Left lung (tissue), 10 donors: Measurements from ENCODE around the gene FCAMR. TPM values are rescaled to one million over a fixed set of nuclear protein-coding genes. Genes with fewer than 3 reads are reported as not detected.
A peak's percentile ranks its signal among the peaks of the same experiment; 100 is the strongest.

Experiments
- ATAC-seq: fragments of 200-7000 bp; cut with Tn5 transposase; one replicate; pipeline ENCODE4 v1.9.1; 2020; ENCODE audit warnings: moderate library complexity
- DNase-seq, 4 donors: peaks; one replicate each; pipeline ENCODE4 v3.0.0-alpha.2; 2013 to 2020
- H3K27ac ChIP-seq, 2 donors: fragments of 200-600 bp; sonication (generic) in 1 of 2; one replicate each; pipeline versions ENCODE4 v1.5.0 to v1.8.0; 2020 to 2021
- H3K27me3 ChIP-seq, 2 donors: fragments of 200-600 bp; sonication (generic) in 1 of 2; one replicate each; pipeline versions ENCODE4 v1.5.0 to v1.8.0; 2020 to 2021
- H3K36me3 ChIP-seq, 2 donors: fragments of 200-600 bp; sonication (generic) in 1 of 2; one replicate each; pipeline versions ENCODE4 v1.5.0 to v1.8.0; 2020 to 2021
- H3K4me1 ChIP-seq, 2 donors: fragments of 200-600 bp; one replicate each; pipeline ENCODE4 v1.8.0; 2021
- H3K4me3 ChIP-seq, 2 donors: fragments of 200-600 bp; sonication (generic) in 1 of 2; one replicate each; pipeline versions ENCODE4 v1.5.0 to v1.8.0; 2020 to 2021; ENCODE audit warnings: mild to moderate bottlenecking in 1 of 2
- H3K9me3 ChIP-seq, 2 donors: fragments of 200-600 bp; sonication (generic) in 1 of 2; one replicate each; pipeline versions ENCODE4 v1.5.0 to v1.8.0; 2020 to 2021
- CTCF ChIP-seq, 2 donors: fragments of 200-600 bp; sonication (generic) in 1 of 2; IDR thresholded peaks; one replicate each; pipeline versions ENCODE4 v1.5.0 to v1.8.0; 2021; ENCODE audit warnings: antibody characterized with exemption in 2 of 2
- intact Hi-C, 2 donors: fragments of 100-400 bp; cut with DNase I; formaldehyde crosslinking; loops; one replicate each; pipeline versions ENCODE4 v1.11.2 to v1.14.2; 2022
- polyA plus RNA-seq, 6 donors: library from polyadenylated mRNA; unstranded; fragments of 120-200 nt; gene quantifications; one replicate each; pipeline ENCODE4 v1.2.1, GENCODE V29; 2013; ENCODE audit not compliant: insufficient read length in 6 of 6
- total RNA-seq, 2 donors: library from RNA; stranded (reverse); fragmentation: NEBNext Ultra II Directional; extraction: Animal tissue kit (Norgen Biotek cat#: 25700); gene quantifications; one replicate each; pipeline ENCODE4 v1.2.1, GENCODE V29; 2021
- donor health status: DM: no; HTN: yes; CAD: no.
- donor health status: DM: no; HTN: no; CAD: no.

Gene FCAMR
- total and polyA plus RNA-seq, 8 donors = 0.07 to 0.18 (median 0.07) TPM; not detected in 5

- H3K4me3 ChIP-seq = no peak overlapping the region
- intact Hi-C loops = no loop called here
- peaks cover 0 to 5% of the 10 kb centered on the region in 2 donors for H3K9me3 ChIP-seq
- H3K27ac ChIP-seq = no peak overlapping the region
- no peaks in the 10 kb centered on the region for H3K27me3 ChIP-seq
- no peaks in the 10 kb centered on the region for H3K36me3 ChIP-seq
- no peak for DNase-seq
- TF ChIP-seq CTCF (IDR thresholded peaks at IDR 0.05) = no peak
- peaks cover 8 to 20% of the 10 kb centered on the region in 2 donors for H3K4me1 ChIP-seq
- no peak for ATAC-seq
These were observed 18.8 kb downstream of the FCAMR start for GRCh38 chr1:206951318-206952100.

- no peak for DNase-seq
- intact Hi-C loops = no loop called here
- no peak for TF ChIP-seq CTCF (IDR thresholded peaks at IDR 0.05)
- H3K27ac ChIP-seq = no peak overlapping the region
- no peak overlapping the region for H3K4me3 ChIP-seq
- H3K36me3 ChIP-seq = no peaks in the 10 kb centered on the region
- no peak for ATAC-seq
- H3K27me3 ChIP-seq = no peaks in the 10 kb centered on the region
- H3K4me1 ChIP-seq = peaks cover 3 to 12% of the 10 kb centered on the region in 2 donors
- peaks cover 0 to 5% of the 10 kb centered on the region in 2 donors for H3K9me3 ChIP-seq
These were observed 20.6 kb downstream of the FCAMR start for GRCh38 chr1:206949641-206950040.

- intact Hi-C loops = no loop called here
- H3K27ac ChIP-seq = no peak overlapping the region
- H3K36me3 ChIP-seq = no peaks in the 10 kb centered on the region
- ATAC-seq = no peak
- no peaks in the 10 kb centered on the region for H3K27me3 ChIP-seq
- peaks cover 0 to 5% of the 10 kb centered on the region in 2 donors for H3K9me3 ChIP-seq
- TF ChIP-seq CTCF (IDR thresholded peaks at IDR 0.05) = no peak
- DNase-seq = no peak
- no peak overlapping the region for H3K4me3 ChIP-seq
- H3K4me1 ChIP-seq = peaks cover 3 to 11% of the 10 kb centered on the region in 2 donors
These were observed 21.1 kb downstream of the FCAMR start for GRCh38 chr1:206949208-206949607.

- ATAC-seq (no peak), DNase-seq (no peak)
- Histone ChIP-seq H3K27me3 (peaks cover 0 to 5% of the 10 kb centered on the region in 2 donors), H3K36me3 (no peaks in the 10 kb centered on the region), H3K4me3 (no peak overlapping the region), H3K4me1 (peaks cover 0 to 8% of the 10 kb centered on the region in 2 donors), H3K27ac (no peak overlapping the region), H3K9me3 (peaks cover 0 to 5% of the 10 kb centered on the region in 2 donors)
- TF ChIP-seq CTCF (IDR thresholded peaks at IDR 0.05) = no peak
- intact Hi-C loops = no loop called here
These were observed 23.0 kb downstream of the FCAMR start for GRCh38 chr1:206947255-206947654.

GRCh38 chr1:206946261-206946660 lies 24.0 kb downstream of the FCAMR start, which contains the start of gene PIGR:
Gene PIGR, minus strand, starts transcription at chr1:206946466. Its CDS starts 5,935 bp downstream, at chr1:206940531.
- intact Hi-C loops = no loop called here
- Histone ChIP-seq H3K4me3 (peak within 1 kb of the TSS; percentile 17 to 28), H3K27me3 (peaks cover 0 to 5% of the 10 kb centered on the region in 2 donors), H3K9me3 (peaks cover 0 to 5% of the 10 kb centered on the region in 2 donors), H3K4me1 (no peaks in the 10 kb centered on the region), H3K36me3 (no peaks in the 10 kb centered on the region), H3K27ac (no peak within 1 kb of the TSS)
- peak; percentile 87 for ATAC-seq
- no peak for TF ChIP-seq CTCF (IDR thresholded peaks at IDR 0.05)
- DNase-seq = no peak
